ENCODE measurements around the gene CHMP2A. TPM values are rescaled to one million over a fixed set of nuclear protein-coding genes. Genes with fewer than 3 reads are reported as not detected.
"Not testable (repeated sequence)": the region's sequence is repeated elsewhere in the genome, so short reads cannot be mapped to it uniquely, and the experiment has no call there.

Gene CHMP2A
- total RNA-seq, 1 donor from 2014 or later = 64.6 TPM

DNA sequence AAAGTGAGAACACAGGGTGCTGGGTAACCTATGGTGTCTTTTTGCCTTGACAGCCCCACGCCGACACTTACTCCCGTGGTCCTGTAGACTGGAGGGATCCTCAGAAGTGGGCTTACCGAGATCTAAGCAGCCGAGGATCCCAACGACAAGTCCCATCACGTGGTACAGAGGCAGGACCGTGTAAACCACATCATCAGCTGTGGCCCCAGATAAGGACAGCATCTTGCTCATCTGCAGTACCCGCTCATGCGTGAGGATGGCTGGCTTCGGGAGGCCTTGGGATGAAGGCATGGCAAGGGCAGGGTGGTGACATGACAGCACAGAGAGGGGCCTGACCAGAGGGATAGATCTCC is 45.2 kb downstream of the CHMP2A start:
- peaks cover 15% of the 10 kb centered on the region for H3K4me1 Mint-ChIP-seq
- H3K36me3 Mint-ChIP-seq (ENCODE audit: low read depth) = peaks cover 12% of the 10 kb centered on the region
- peaks cover 9% of the 10 kb centered on the region for H3K9me3 Mint-ChIP-seq
- TF ChIP-seq, protein P1, sequence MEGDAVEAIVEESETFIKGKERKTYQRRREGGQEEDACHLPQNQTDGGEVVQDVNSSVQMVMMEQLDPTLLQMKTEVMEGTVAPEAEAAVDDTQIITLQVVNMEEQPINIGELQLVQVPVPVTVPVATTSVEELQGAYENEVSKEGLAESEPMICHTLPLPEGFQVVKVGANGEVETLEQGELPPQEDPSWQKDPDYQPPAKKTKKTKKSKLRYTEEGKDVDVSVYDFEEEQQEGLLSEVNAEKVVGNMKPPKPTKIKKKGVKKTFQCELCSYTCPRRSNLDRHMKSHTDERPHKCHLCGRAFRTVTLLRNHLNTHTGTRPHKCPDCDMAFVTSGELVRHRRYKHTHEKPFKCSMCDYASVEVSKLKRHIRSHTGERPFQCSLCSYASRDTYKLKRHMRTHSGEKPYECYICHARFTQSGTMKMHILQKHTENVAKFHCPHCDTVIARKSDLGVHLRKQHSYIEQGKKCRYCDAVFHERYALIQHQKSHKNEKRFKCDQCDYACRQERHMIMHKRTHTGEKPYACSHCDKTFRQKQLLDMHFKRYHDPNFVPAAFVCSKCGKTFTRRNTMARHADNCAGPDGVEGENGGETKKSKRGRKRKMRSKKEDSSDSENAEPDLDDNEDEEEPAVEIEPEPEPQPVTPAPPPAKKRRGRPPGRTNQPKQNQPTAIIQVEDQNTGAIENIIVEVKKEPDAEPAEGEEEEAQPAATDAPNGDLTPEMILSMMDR (conservative IDR thresholded peaks at IDR 0.05) = no peak
- H3K4me3 Mint-ChIP-seq = peak overlapping the region; percentile 7
- DNase-seq (ENCODE audit: low read depth, low spot score) = no peak
- no peaks in the 10 kb centered on the region for H3K27me3 Mint-ChIP-seq (ENCODE audit: low read depth)
- H3K27ac Mint-ChIP-seq (ENCODE audit: unreplicated experiment) = no peak overlapping the region

DNA sequence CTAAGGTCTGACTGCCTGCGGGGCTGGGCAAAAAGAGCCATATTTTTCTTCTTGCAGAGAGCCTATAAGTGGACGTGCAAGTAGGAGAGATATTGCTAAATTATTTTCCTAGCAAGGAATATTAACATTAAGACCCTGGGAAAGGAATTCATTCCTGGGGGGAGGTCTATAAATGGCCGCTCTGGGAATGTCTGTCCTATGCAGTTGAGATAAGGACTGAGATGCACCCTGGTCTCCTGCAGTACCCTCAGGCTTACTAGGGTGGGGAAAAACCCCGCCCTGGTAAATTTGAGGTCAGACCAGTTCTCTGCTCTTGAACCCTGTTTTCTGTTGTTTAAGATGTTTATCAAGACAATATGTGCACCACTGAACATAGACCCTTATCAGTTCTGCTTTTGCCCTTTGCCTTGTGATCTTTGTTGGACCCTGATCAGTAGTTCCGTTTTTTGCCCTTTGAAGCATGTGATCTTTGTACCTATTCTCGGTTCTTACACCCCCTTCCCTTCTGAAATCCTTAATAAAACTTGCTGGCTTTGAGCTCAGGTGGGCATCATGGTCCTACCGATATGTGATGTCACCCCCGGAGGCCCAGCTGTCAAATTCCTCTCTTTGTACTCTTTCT is 47.2 kb downstream of the CHMP2A start:
- H3K27ac Mint-ChIP-seq (ENCODE audit: unreplicated experiment); H3K4me1 Mint-ChIP-seq; H3K9me3 Mint-ChIP-seq; H3K27me3 Mint-ChIP-seq (ENCODE audit: low read depth); DNase-seq (ENCODE audit: low read depth, low spot score): not testable (repeated sequence)
- H3K36me3 Mint-ChIP-seq (ENCODE audit: low read depth) = peaks cover 12% of the 10 kb centered on the region
- peak overlapping the region; percentile 2 for H3K4me3 Mint-ChIP-seq

Small RNA genes lying within 50 kb of the gene (microRNA-seq; reads per million reads assigned to microRNA genes)
- gene MIR6807 = 40.3 reads per million, percentile 47 among the genes with 10 or more reads in this experiment

Other genes with a start within 250 kb of the CHMP2A start
- gene ERVK3-1, start 249.7 kb downstream of the CHMP2A start, total RNA-seq = 46.4 and 47.6 TPM in 2 replicates
- 6.2 and 6.3 TPM in 2 replicates for gene ZSCAN22, start 228.1 kb downstream of the CHMP2A start, total RNA-seq
- gene A1BG, start 201.6 kb downstream of the CHMP2A start, total RNA-seq = 17.6 and 17.8 TPM in 2 replicates
- gene ZNF497, start 192.4 kb downstream of the CHMP2A start, total RNA-seq = 8.4 and 9.1 TPM in 2 replicates
- gene ZNF837, start 174.1 kb downstream of the CHMP2A start, total RNA-seq = 4.5 and 5.0 TPM in 2 replicates
- 1,209 and 1,215 TPM in 2 replicates for gene RPS5, start 167.8 kb downstream of the CHMP2A start, total RNA-seq
- 1.5 and 1.6 TPM in 2 replicates for gene RNF225, start 159.4 kb downstream of the CHMP2A start, total RNA-seq
- 28.4 and 31.1 TPM in 2 replicates for gene ZNF584, start 146.5 kb downstream of the CHMP2A start, total RNA-seq
- gene ZNF132, start 115.0 kb downstream of the CHMP2A start, total RNA-seq = 0.28 and 0.52 TPM in 2 replicates
- 11.9 and 14.8 TPM in 2 replicates for gene ZNF324B, start 103.5 kb downstream of the CHMP2A start, total RNA-seq
- gene ZNF324, start 88.0 kb downstream of the CHMP2A start, total RNA-seq = 17.5 and 18.8 TPM in 2 replicates
- 16.5 and 18.6 TPM in 2 replicates for gene ZNF446, start 78.8 kb downstream of the CHMP2A start, total RNA-seq
- 16.2 and 17.5 TPM in 2 replicates for gene SLC27A5, start 43.1 kb downstream of the CHMP2A start, total RNA-seq
- gene ZBTB45, start 35.3 kb downstream of the CHMP2A start, total RNA-seq = 24.1 and 27.3 TPM in 2 replicates
- gene TRIM28, start 11.0 kb downstream of the CHMP2A start, total RNA-seq = 964 and 1,000 TPM in 2 replicates
- gene UBE2M, start 3.5 kb upstream of the CHMP2A start, total RNA-seq = 113 and 119 TPM in 2 replicates
- gene MZF1, start 18.2 kb upstream of the CHMP2A start, total RNA-seq = 40.5 and 43.3 TPM in 2 replicates